Omental fat pad (tissue), 4 donors: ENCODE measurements around the gene ARID2. TPM values are rescaled to one million over a fixed set of nuclear protein-coding genes. Genes with fewer than 3 reads are reported as not detected.

Experiments
- ATAC-seq: fragments of 150-250 bp; one replicate; pipeline ENCODE4 v1.9.1; 2016; ENCODE audit warnings: mild to moderate bottlenecking, moderate library complexity; ENCODE audit not compliant: low FRiP score
- DNase-seq: peaks from one replicate; pipeline ENCODE4 v3.0.0-alpha.2; 2019; ENCODE audit warnings: low spot score
- total RNA-seq, 4 donors: library from RNA; depleted of rRNA; stranded (reverse); fragments of >200 nt; gene quantifications; one replicate each; pipeline ENCODE4 v1.1.0, GENCODE V29; 2016
- TF ChIP-seq, protein P1 (sequence below), 3 donors: fragments of 450-650 bp; IDR thresholded peaks; one replicate each; pipeline ENCODE4 v1.5.1; 2016 to 2017; ENCODE audit warnings: antibody characterized with exemption in 3 of 3, mild to moderate bottlenecking in 3 of 3, moderate library complexity in 2 of 3

ARID2 gene
- total RNA-seq, 4 donors from 2014 or later = 18.5 to 40.7 (median 27.3) TPM

DNA sequence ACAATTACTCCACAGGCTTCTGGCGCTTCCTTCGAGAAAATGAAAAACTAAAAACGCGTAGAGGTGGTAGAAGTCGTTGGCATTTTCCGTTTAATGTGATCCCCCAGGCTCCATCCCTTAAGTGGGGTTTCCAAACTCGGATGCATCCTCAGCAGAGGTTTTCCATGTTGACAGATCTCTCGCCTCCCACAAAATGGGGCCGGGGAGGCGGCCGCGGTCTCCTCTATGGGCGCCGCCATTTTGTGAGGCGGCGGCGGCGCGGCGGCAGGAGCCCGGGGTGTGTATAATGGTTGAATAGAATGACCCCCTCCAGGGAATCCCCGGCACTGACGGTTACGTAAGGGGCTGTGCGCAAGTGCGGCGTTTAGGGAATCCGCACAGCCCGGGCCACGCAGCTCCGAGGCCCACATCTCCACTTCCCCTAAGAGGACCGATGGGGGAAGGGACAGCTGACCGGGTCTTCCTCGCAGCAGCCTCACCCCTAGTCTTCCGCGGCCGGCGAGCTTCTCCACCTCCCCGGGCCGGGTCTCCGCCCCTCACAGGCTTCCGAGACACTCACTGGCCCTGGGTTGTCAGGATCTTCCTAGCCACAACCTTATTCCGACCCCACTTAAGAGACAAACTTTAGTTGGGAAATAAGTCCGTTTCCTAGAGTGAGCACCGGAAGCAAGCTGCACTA is 2.1 kb upstream of the ARID2 start:
- TF ChIP-seq, protein P1, sequence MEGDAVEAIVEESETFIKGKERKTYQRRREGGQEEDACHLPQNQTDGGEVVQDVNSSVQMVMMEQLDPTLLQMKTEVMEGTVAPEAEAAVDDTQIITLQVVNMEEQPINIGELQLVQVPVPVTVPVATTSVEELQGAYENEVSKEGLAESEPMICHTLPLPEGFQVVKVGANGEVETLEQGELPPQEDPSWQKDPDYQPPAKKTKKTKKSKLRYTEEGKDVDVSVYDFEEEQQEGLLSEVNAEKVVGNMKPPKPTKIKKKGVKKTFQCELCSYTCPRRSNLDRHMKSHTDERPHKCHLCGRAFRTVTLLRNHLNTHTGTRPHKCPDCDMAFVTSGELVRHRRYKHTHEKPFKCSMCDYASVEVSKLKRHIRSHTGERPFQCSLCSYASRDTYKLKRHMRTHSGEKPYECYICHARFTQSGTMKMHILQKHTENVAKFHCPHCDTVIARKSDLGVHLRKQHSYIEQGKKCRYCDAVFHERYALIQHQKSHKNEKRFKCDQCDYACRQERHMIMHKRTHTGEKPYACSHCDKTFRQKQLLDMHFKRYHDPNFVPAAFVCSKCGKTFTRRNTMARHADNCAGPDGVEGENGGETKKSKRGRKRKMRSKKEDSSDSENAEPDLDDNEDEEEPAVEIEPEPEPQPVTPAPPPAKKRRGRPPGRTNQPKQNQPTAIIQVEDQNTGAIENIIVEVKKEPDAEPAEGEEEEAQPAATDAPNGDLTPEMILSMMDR (IDR thresholded peaks at IDR 0.05) = no peak
- ATAC-seq (peak; percentile 76), DNase-seq (peak; percentile 74)

DNA sequence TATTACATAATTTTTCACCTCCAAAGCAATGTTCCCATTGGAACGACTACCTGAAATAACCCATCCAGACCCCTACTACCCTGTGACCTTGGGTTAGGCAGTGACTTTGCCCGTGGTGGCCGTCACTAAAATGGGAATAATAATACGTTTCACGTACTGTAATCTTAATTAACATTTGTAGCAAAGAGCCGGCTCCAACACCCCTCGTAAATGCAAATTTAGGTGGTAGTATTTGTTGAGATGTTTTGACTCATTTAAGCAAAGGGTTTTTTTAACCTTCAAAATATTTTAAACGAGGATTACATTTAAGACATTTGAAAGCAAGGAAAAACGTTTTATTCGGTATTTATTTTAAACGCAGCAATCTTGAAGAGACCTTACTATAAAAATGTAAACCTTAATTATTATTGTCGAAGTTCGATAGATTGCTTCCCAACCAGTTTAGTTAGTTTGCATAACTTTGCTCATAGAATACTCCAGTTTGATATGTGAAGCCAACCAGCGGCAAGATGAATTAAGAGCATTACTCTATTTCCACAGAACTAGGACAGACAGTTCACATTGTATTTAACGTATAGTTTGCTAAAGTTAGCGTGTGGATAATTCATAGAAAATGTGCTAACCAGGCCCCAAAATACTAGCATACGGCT is 1.4 kb upstream of the ARID2 start:
- no peak for DNase-seq
- TF ChIP-seq, protein P1 (IDR thresholded peaks at IDR 0.05) = no peak

DNA sequence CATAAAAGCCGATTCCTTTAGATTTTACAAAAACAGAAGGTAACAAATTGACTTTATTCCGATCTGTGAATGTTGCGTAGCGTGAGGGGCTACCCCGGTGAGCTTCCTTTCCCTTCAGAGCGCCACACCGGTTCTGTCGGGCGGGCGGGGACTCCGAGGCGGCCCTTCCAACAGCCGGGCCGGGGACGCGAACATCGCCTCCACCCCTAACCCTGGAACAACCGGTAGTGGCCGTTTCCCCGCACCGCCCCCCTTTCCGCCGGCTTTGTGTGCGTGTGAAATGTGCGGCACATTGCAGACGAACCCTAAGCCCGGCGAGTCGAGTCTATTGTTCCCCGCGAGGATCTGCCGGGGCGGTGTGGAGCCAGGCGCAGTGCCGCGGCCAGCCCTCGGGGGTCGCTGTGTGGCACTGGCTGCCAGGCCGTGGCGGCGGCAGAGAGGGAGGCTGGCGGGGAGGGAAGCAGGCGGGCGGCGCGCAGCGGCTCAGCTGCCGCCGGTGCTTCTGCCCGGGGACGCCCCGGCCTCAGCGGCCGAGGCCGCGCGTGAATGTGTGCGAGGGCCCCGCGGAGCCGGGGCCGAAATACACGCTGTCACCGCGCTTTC is 775 bp upstream of the ARID2 start:
- DNase-seq (peak; percentile 77), ATAC-seq (peak; percentile 84)
- TF ChIP-seq, protein P1 (IDR thresholded peaks at IDR 0.05) = peak in 2 of 3 donors; percentile 60 to 90

More for the DNA sequence above, 1.4 kb upstream of the ARID2 start:
- no peak for ATAC-seq

DNA sequence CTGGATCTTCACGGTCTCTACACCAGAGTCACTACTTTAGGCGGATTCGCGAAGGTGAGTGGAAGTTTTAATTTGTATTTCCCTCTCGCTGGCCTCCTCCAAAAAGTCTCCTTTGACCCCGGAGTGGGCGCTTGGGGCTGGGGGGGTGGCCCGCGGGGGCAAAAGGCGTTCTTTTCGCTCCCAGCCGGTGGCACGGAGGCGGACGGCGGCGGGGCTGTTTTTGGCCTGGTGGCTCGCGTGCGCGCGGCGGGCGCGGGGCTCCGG is 510 bp downstream of the ARID2 start:
- DNase-seq (no peak), ATAC-seq (no peak)
- TF ChIP-seq, protein P1 (IDR thresholded peaks at IDR 0.05) = no peak

DNA sequence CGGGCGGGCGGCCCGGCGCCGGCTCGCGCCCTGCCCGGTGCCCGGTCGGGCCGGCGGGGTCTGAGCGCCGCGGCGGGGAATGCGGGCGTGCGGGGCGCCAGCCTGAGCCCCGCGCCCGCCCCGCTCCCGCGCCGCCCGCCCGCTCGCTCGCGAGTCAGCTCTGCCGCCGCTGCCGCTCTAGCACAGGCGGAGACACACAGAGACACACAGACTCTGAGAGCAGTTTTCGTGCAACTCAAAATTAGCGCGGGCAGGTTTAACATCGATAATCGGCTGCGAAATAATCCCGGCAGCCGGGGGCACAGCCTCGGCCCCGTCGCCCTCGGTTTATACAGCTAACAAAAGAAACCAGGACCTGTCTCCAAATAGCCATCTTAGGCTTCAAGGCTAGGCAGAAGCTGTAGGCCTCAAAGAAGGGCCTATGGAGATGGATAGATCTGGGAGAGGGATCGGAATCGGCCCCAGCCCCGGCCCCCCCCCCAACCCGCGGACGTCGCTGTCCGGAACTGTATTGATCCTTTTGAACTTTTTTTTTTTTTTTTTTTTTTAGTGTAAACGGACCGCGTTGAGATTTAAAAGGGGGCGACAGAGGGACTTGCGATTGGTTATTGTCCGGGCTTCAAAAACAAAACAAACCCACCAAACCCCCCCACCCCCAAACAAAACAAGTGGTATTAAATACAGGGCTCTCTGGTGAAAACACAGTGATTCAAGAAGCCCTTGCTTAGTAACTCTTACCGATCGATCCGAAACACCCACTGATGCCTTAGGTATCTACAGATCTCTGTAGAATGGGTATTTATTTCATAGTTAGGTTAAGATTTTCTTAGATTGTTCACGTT is 1.1 kb downstream of the ARID2 start:
- ATAC-seq (no peak), DNase-seq (no peak)
- TF ChIP-seq, protein P1 (IDR thresholded peaks at IDR 0.05) = no peak

DNA sequence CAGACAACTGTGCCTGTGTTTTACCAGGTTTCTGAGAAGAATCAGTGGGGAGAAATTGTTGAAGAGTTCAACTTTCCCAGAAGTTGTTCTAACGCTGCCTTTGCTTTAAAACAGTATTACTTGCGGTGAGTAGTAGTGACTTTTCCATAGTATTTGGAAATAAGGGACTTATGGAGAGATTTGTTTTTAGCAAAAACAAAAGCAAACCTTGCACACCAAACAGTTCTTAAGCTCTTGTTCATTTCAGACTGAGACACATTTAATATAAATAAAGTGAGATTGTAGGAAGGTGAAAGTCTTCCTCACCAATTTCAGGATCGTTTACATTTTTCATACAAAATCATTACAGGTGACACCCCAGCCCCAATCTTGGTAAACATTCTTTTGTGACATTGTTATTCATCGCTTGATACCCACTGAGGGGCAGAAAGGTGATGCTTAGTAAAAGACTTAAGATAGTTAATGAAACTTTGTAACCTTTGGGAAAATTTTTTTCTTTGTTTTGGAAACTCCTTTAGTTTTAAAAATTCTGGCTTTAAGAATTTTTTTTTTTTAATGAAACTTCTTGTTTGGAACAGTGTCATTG is 1.8 kb downstream of the ARID2 start:
- TF ChIP-seq, protein P1 (IDR thresholded peaks at IDR 0.05) = no peak
- no peak for DNase-seq
- no peak for ATAC-seq
